D341Med (cell line): ENCODE measurements around the gene ZNF547.

ENCODE experiments used
- DNase-seq: peaks from one replicate; pipeline ENCODE4 v3.0.0; 2012; ENCODE audit warnings: low spot score

Gene ZNF547

GRCh38 chr19:57362997-57363687, at the start of gene ZNF547, which contains the start of gene TRAPPC2B:
ZNF547 (plus strand) TSS chr19:57363551; CDS start chr19:57368556, 5,005 bp downstream.
TRAPPC2B (plus strand) TSS chr19:57363551; CDS start chr19:57364834, 1,283 bp downstream.
- DNase-seq, result peak; percentile 91

- no peak for DNase-seq
Measured at GRCh38 chr19:57314146-57314545, 49.2 kb upstream of the ZNF547 start.

- DNase-seq, result no peak
Measured at GRCh38 chr19:57317503-57317902, 45.8 kb upstream of the ZNF547 start.

GRCh38 chr19:57319869-57320179, 43.5 kb upstream of the ZNF547 start:
- no peak for DNase-seq

- peak; percentile 97 for DNase-seq
Measured at GRCh38 chr19:57320180-57321084, 42.9 kb upstream of the ZNF547 start, which contains the start of gene ZNF543. ZNF543 (plus strand) TSS chr19:57320472; CDS start chr19:57320854, 382 bp downstream.

GRCh38 chr19:57321116-57321515, 42.2 kb upstream of the ZNF547 start:
- no peak for DNase-seq

GRCh38 chr19:57321751-57322150, 41.6 kb upstream of the ZNF547 start:
- DNase-seq, result no peak

- DNase-seq, result no peak
Measured at GRCh38 chr19:57324992-57325391, 38.4 kb upstream of the ZNF547 start.

- DNase-seq, result no peak
Measured at GRCh38 chr19:57327993-57328392, 35.4 kb upstream of the ZNF547 start.

GRCh38 chr19:57334191-57334590, 29.2 kb upstream of the ZNF547 start:
- DNase-seq, result no peak

GRCh38 chr19:57338877-57339276, 24.5 kb upstream of the ZNF547 start:
- no peak for DNase-seq

GRCh38 chr19:57342582-57342981, 20.8 kb upstream of the ZNF547 start:
- no peak for DNase-seq

- no peak for DNase-seq
Measured at GRCh38 chr19:57348136-57348535, 15.2 kb upstream of the ZNF547 start.

GRCh38 chr19:57350877-57351805, 12.2 kb upstream of the ZNF547 start, which contains the start of gene ZNF304:
ZNF304 (plus strand) TSS chr19:57351271; CDS start chr19:57351665, 394 bp downstream.
- peak; percentile 96 for DNase-seq

- peak; percentile 34 for DNase-seq
Measured at GRCh38 chr19:57351867-57352266, 11.5 kb upstream of the ZNF547 start.

GRCh38 chr19:57355916-57356315, 7.4 kb upstream of the ZNF547 start:
- no peak for DNase-seq

- no peak for DNase-seq
Measured at GRCh38 chr19:57357406-57357805, 5.9 kb upstream of the ZNF547 start.

GRCh38 chr19:57359300-57359699, 4.1 kb upstream of the ZNF547 start:
- no peak for DNase-seq

GRCh38 chr19:57362419-57362818, 932 bp upstream of the ZNF547 start:
- no peak for DNase-seq

GRCh38 chr19:57363688-57364181, 384 bp downstream of the ZNF547 start:
- DNase-seq, result no peak

GRCh38 chr19:57366776-57367175, 3.4 kb downstream of the ZNF547 start:
- no peak for DNase-seq

- no peak for DNase-seq
Measured at GRCh38 chr19:57374179-57374578, 10.8 kb downstream of the ZNF547 start.
